Esophagus (tissue), 2 donors: ENCODE results near the gene OR52B6. TPM values are rescaled to one million over a fixed set of nuclear protein-coding genes. Genes with fewer than 3 reads are reported as not detected.
"Not testable (repeated sequence)": the region's sequence is repeated elsewhere in the genome, so short reads cannot be mapped to it uniquely, and the experiment has no call there.

Experiments used
- H3K27ac ChIP-seq, 2 donors: one replicate each; pipeline ENCODE4 v1.5.1; 2013; ENCODE audit warnings: low read depth in 2 of 2, mild to moderate bottlenecking in 2 of 2, inconsistent platforms in 1 of 2, low read length in 1 of 2, moderate library complexity in 1 of 2
- H3K27me3 ChIP-seq, 2 donors: one replicate each; pipeline ENCODE4 v1.6.1; 2013; ENCODE audit warnings: low read length in 2 of 2, control low read depth in 1 of 2, mild to moderate bottlenecking in 1 of 2; ENCODE audit not compliant: insufficient read depth in 2 of 2, control insufficient read depth in 1 of 2
- H3K36me3 ChIP-seq, 2 donors: one replicate each; pipeline ENCODE4 v1.6.1; 2013; ENCODE audit warnings: low read length in 1 of 2; ENCODE audit not compliant: control insufficient read depth in 2 of 2, insufficient read depth in 2 of 2
- H3K4me1 ChIP-seq, 2 donors: one replicate each; pipeline ENCODE4 v1.6.1; 2013; ENCODE audit warnings: low read length in 1 of 2; ENCODE audit not compliant: control insufficient read depth in 2 of 2, insufficient read depth in 2 of 2
- H3K4me3 ChIP-seq, 2 donors: one replicate each; pipeline ENCODE4 v1.5.1; 2013; ENCODE audit warnings: low read length in 2 of 2, mild to moderate bottlenecking in 2 of 2, low read depth in 1 of 2, moderate library complexity in 1 of 2
- H3K9me3 ChIP-seq, 2 donors: one replicate each; pipeline ENCODE4 v1.6.1; 2013; ENCODE audit warnings: mild to moderate bottlenecking in 2 of 2, low read depth in 1 of 2, low read length in 1 of 2, moderate library complexity in 1 of 2; ENCODE audit not compliant: control insufficient read depth in 2 of 2, insufficient read depth in 1 of 2
- WGBS, 2 donors: extraction: QIAGEN DNeasy Blood & Tissue Kit; methylation state at CpG; one replicate each; pipeline ENCODE4 v1.1.7; 2013; 5-methylcytosine and 5-hydroxymethylcytosine counted together
- polyA plus RNA-seq, 2 donors: library from polyadenylated mRNA; stranded (reverse); fragments of 200-250 nt; gene quantifications; one replicate each; pipeline ENCODE4 v1.2.3, GENCODE V29; 2013
- donor health status: healthy with polysubstance abuse.
- donor health status: Bipolar disorder and iron deficiency.

Gene OR52B6
- polyA plus RNA-seq, 2 donors = not detected

- Histone ChIP-seq H3K4me3 (no peak overlapping the region), H3K27ac (no peak overlapping the region), H3K4me1 (no peaks in the 10 kb centered on the region)
Measured at GRCh38 chr11:5553343-5553742, 27.3 kb upstream of the OR52B6 start.

DNA sequence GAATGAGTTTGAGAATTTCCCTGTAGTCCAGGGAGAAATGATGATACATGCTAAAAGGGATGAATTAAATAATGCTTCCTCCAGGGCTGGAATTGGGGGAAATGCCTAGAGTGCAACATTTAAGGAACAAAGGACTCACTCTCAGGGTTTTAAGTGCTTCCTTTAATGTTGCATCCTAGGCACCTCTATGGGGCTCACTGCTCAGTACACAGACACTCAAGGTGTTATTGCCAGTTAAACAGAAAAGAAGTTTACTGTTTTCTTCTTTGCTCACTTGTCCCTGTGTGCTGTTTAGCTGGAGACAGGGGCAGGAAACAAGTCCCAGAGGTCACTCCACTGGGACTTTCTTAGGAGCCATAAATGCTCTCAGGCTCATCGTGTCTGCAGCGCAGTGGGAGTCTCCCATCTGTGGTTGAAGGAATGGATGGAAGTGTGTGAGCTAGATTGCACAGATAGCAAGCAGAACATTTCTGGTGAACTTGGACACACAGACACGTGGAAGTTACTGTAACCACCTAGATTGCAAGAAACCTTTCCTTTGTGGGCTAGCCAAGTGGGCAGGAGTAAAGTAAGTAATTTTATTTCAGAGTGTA lies 24.0 kb upstream of the OR52B6 start:
- H3K4me1 ChIP-seq = no peaks in the 10 kb centered on the region
- H3K36me3 ChIP-seq = no peaks in the 10 kb centered on the region
- no peak overlapping the region for H3K27ac ChIP-seq
- no peaks in the 10 kb centered on the region for H3K9me3 ChIP-seq
- no peak overlapping the region for H3K4me3 ChIP-seq
- no peaks in the 10 kb centered on the region for H3K27me3 ChIP-seq
- 56 to 69% methylated on average over 3 of the region's 3 CpGs for WGBS, 2 donors

More at GRCh38 chr11:5553343-5553742, 27.3 kb upstream of the OR52B6 start:
- Histone ChIP-seq H3K9me3 (no peaks in the 10 kb centered on the region), H3K27me3 (no peaks in the 10 kb centered on the region), H3K36me3 (no peaks in the 10 kb centered on the region)

DNA sequence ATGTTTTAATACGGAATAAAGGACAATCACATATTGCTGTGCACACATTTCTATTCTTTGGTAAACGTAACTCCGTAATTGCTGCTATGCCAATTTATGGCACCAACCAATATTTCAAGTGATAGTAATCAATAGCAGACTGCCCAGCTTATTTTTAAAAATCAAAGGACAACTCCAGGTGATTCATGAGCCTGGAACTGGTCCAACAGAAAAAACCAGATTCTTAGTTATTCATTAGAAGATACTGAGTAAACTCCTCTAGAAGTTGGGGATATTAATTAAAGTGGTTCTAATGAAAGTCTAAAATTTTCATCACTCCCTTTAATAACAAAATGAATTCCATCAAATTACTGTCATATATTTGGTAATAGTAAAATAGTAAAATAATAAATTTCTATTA lies 22.9 kb upstream of the OR52B6 start:
- WGBS, 2 donors = 46 to 54% methylated on average over 3 of the region's 3 CpGs
- no peak overlapping the region for H3K27ac ChIP-seq
- H3K36me3 ChIP-seq = no peaks in the 10 kb centered on the region
- H3K9me3 ChIP-seq = no peaks in the 10 kb centered on the region
- no peaks in the 10 kb centered on the region for H3K27me3 ChIP-seq
- H3K4me1 ChIP-seq = no peaks in the 10 kb centered on the region
- no peak overlapping the region for H3K4me3 ChIP-seq

DNA sequence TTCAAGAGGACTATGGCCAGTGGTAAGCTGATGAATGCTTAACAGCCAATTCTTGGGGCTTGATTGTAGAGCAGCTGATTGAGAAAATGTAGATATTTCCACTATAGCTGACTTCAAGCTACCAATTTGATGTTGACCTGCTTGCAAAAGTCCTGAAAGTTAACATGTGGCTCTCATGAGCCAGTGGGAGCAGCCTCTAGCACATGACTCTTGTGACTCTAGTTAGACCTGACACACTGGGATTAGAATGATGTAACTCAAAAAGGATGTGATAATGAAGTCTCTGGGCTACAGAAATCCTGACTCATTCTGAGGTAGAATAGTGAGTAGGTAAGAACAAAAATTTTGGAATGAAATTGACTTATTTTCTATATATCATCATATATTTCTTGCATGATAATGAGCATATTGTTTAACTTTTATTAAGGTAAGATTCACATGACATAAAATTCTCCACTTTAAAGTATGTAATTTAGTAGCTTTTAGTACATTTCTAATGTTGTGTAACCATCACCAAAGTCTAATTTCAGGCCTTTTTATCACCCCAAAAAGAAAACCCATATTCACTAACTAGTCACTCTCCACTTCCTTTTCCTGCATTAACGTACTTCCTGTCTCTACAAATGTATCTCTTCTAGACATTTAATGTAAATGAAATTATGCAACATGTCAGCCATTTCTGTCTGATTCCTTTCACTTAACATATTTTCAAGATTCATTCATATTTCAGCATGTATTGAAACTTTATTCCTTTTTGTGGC lies 16.2 kb upstream of the OR52B6 start:
- Histone ChIP-seq H3K4me3 (no peak overlapping the region), H3K27me3 (no peaks in the 10 kb centered on the region), H3K4me1 (no peaks in the 10 kb centered on the region), H3K36me3 (no peaks in the 10 kb centered on the region), H3K27ac (no peak overlapping the region), H3K9me3 (no peaks in the 10 kb centered on the region)
- 70 to 73% methylated on average over 1 of the region's 1 CpG for WGBS, 2 donors

DNA sequence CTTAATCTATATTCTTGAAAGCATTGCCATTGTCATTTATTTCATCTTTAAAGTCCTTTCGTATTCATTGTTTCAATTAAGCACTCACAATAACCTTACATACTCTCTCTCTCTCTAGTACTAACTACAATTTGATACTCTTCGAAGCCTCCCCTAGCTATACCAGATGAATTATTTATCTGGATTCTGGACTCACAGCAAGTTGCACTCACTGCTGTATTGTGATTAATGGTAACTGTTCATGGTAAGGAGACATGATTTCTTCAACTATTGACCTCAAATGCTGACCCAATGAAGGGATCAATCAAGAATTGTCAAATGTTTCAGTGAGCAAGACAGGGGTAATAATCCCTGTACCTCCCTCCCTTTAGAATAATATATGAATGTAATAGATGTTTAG lies 6.0 kb upstream of the OR52B6 start:
- H3K36me3 ChIP-seq = no peaks in the 10 kb centered on the region
- H3K27ac ChIP-seq = no peak overlapping the region
- no peaks in the 10 kb centered on the region for H3K4me1 ChIP-seq
- H3K27me3 ChIP-seq = no peaks in the 10 kb centered on the region
- H3K9me3 ChIP-seq = no peaks in the 10 kb centered on the region
- 89 to 90% methylated on average over 2 of the region's 2 CpGs for WGBS, 2 donors
- H3K4me3 ChIP-seq = no peak overlapping the region

DNA sequence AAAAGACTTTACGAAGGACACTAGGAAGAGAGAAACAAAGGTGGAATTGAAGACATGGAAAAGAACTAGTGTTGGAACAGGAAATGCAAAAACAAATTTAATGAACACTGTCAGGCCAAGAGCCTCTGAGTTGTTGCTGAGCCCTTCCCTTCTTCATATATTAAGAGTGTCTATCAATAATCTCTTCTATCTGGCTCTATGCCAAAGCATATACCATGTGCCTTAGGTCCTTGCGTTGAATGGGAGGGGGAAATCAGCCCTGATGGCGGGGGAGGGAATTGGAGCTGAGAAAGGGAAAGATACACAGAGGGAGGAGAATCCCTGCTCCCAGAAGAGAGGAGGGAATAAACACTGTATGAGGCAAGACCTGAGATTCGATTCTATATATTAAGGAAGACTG lies 5.5 kb upstream of the OR52B6 start:
- no peaks in the 10 kb centered on the region for H3K27me3 ChIP-seq
- H3K27ac ChIP-seq = no peak overlapping the region
- 62 to 73% methylated on average over 4 of the region's 4 CpGs for WGBS, 2 donors
- no peaks in the 10 kb centered on the region for H3K9me3 ChIP-seq
- H3K36me3 ChIP-seq = no peaks in the 10 kb centered on the region
- H3K4me1 ChIP-seq = no peaks in the 10 kb centered on the region
- H3K4me3 ChIP-seq = no peak overlapping the region

GRCh38 chr11:5577101-5577500 lies 3.6 kb upstream of the OR52B6 start:
- H3K4me1 ChIP-seq = no peaks in the 10 kb centered on the region
- H3K4me3 ChIP-seq = no peak overlapping the region
- no peak overlapping the region for H3K27ac ChIP-seq
- no peaks in the 10 kb centered on the region for H3K36me3 ChIP-seq
- H3K27me3 ChIP-seq = no peaks in the 10 kb centered on the region
- H3K9me3 ChIP-seq = no peaks in the 10 kb centered on the region

DNA sequence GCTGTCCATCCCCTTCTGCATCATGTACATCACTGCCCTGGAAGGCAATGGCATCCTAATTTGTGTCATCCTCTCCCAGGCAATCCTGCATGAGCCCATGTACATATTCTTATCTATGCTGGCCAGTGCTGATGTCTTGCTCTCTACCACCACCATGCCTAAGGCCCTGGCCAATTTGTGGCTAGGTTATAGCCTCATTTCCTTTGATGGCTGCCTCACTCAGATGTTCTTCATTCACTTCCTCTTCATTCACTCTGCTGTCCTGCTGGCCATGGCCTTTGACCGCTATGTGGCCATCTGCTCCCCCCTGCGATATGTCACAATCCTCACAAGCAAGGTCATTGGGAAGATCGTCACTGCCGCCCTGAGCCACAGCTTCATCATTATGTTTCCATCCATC lies 337 bp downstream of the OR52B6 start:
- Histone ChIP-seq H3K27me3 (no peaks in the 10 kb centered on the region), H3K4me1 (no peaks in the 10 kb centered on the region), H3K27ac (no peak overlapping the region), H3K9me3 (no peaks in the 10 kb centered on the region), H3K36me3 (no peaks in the 10 kb centered on the region), H3K4me3 (no peak overlapping the region)
- WGBS, 2 donors = 78 to 83% methylated on average over 4 of the region's 4 CpGs

GRCh38 chr11:5584458-5584857 lies 3.8 kb downstream of the OR52B6 start:
- WGBS, 2 donors = 80 to 91% methylated on average over 5 of the region's 5 CpGs
- not testable (repeated sequence) for H3K4me3 ChIP-seq, H3K27me3 ChIP-seq, H3K36me3 ChIP-seq, H3K9me3 ChIP-seq, H3K27ac ChIP-seq, H3K4me1 ChIP-seq

DNA sequence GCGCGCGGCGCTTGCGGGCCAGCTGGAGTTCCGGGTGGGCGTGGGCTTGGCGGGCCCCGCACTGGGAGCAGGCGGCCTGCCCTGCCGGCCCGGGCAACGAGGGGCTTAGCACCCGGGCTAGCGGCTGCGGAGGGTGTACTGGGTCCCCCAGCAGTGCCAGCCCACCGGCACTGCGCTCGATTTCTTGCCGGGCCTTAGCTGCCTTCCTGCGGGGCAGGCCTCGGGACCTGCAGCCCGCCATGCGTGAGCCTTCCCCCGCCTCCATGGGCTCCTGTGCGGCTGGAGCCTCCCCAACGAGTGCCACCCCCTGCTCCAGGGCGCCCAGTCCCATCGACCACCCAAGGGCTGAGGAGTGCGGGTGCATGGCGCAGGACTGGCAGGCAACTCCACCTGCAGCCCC lies 9.2 kb downstream of the OR52B6 start:
- H3K36me3 ChIP-seq, H3K9me3 ChIP-seq, H3K4me3 ChIP-seq, H3K27me3 ChIP-seq, H3K27ac ChIP-seq, H3K4me1 ChIP-seq: not testable (repeated sequence)
- 94 to 97% methylated on average over 19 to 31 of the region's 31 CpGs for WGBS, 2 donors
